Adrenal gland (tissue), 5 donors: Measurements from ENCODE around the gene SPNS3.

Experiments
- POLR2A ChIP-seq, 2 donors: fragments of 450-650 bp; IDR thresholded peaks; one replicate each; pipeline ENCODE4 v1.6.1; 2017; ENCODE audit warnings: antibody characterized with exemption in 2 of 2, mild to moderate bottlenecking in 2 of 2, moderate library complexity in 1 of 2
- TF ChIP-seq, protein P1 (sequence below), 6 experiments: fragments of 450-650 bp in 4 of 6; fragments of 200-600 bp in 2 of 6; sonication (generic) in 1 of 6; IDR thresholded peaks; 1 replicate in 5 of 6; 2 replicates in 1 of 6; pipeline versions ENCODE4 v1.5.1 to v1.8.0; 2016 to 2021; ENCODE audit warnings: antibody characterized with exemption in 6 of 6, mild to moderate bottlenecking in 2 of 6, moderate library complexity in 1 of 6
- donor health status: DM: no; HTN: no; CAD: no.

DNA sequence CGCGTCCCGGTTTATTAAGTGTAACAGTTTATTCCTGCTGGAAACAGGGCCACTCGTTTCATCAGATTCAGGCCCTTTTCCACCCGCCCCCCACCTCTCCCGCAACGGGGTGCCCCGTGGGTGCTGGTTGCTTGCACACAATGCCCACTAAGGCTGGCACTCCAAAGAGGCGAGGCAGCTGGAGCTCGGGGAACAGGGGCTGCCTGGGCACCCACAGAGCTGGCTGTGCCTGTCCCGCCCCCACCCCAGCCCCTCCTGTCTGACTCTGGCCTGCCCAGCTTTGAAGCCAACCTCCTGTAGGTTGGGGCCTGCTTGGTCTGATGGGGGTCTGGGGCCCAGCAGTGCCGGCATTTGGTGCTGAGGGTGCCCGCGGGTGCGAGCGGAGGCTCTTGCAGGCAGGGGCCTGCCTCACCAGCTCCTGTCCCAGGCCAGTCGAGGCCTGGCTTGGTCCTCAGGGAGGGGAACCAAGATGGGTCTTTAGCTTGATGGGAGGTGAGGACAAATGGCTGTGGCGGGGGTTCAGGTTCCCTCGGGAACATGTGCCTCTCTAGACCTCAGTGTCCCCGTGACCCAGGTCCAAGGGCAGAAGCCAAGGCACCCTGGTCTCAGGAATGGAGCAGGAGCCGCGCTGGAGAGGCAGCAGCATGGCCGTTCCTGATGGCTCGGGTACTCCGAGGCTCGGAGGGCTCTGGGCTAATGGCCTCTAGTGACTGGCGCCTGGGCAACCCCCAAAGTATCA lies 101.4 kb downstream of the SPNS3 start:
- no peak for TF ChIP-seq POLR2A (IDR thresholded peaks at IDR 0.05)
- TF ChIP-seq, protein P1, sequence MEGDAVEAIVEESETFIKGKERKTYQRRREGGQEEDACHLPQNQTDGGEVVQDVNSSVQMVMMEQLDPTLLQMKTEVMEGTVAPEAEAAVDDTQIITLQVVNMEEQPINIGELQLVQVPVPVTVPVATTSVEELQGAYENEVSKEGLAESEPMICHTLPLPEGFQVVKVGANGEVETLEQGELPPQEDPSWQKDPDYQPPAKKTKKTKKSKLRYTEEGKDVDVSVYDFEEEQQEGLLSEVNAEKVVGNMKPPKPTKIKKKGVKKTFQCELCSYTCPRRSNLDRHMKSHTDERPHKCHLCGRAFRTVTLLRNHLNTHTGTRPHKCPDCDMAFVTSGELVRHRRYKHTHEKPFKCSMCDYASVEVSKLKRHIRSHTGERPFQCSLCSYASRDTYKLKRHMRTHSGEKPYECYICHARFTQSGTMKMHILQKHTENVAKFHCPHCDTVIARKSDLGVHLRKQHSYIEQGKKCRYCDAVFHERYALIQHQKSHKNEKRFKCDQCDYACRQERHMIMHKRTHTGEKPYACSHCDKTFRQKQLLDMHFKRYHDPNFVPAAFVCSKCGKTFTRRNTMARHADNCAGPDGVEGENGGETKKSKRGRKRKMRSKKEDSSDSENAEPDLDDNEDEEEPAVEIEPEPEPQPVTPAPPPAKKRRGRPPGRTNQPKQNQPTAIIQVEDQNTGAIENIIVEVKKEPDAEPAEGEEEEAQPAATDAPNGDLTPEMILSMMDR (IDR thresholded peaks at IDR 0.05) = no peak
